ENCODE data around the gene EEF1AKMT2.
A peak's percentile ranks its signal among the peaks of the same experiment; 100 is the strongest.

The EEF1AKMT2 gene

DNA sequence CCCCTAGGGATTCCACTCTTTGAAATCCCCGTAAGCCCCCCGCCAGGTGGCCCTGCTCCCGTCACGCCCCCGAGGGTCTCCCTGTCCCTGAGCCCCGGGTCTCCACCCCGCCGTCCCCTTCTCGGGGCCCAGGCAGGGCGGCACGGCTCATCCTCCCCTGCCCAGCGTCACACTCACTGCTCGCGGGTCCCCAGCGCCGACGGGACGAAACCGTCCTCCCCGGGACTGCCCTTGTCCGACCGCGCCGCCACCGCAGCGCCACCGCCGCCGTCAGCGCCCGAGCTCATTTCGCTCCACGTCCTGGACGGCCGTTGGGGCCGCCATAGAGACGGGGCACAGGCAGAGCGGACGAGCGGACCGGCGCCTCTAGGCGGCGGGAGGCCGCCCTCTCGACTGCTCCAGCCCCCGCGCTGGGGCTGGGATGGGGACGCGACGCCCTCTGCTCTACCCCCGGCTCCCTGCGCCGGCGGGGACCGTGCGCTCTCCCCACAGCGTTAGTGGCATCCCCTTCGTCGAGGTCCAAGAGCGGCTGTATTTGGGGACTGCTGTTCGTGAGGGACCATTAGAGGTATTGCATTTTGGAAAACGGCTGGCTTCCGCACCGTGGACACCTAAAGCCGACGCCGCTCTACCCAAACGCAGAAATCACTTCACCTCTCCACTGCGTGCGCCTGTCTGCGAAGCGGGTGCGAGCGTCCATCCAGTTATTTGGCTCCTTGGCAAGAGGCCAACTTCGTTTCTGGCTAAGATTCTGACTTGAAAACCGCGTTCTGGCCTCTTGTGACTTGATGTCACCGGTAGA, at the start of gene EEF1AKMT2:
Gene EEF1AKMT2 (minus strand): TSS at position 341 of the 802 bp plus-strand sequence. CDS start 54 bp downstream, at position 287.
- no peaks in the 10 kb centered on the region for H3K27me3 ChIP-seq (ENCODE audit: insufficient read depth, low read depth)
- H2AFZ ChIP-seq (ENCODE audit: low read depth), result peak within 1 kb of the TSS; percentile 100
- H3K9ac ChIP-seq, result peak within 1 kb of the TSS; percentile 97
- H3K4me1 ChIP-seq (ENCODE audit: low read depth, poor library complexity, severe bottlenecking), result peaks cover 7% of the 10 kb centered on the region
- H3K4me3 ChIP-seq (IDR thresholded peaks at IDR 0.05; ENCODE audit: insufficient read depth, low read depth, low read length), result peak within 1 kb of the TSS; percentile 11
- peaks cover 18% of the 10 kb centered on the region for H3K79me2 ChIP-seq (ENCODE audit: insufficient read depth, low read depth)
- H3K27ac ChIP-seq, result peak within 1 kb of the TSS; percentile 84
- TF ChIP-seq, protein P1, sequence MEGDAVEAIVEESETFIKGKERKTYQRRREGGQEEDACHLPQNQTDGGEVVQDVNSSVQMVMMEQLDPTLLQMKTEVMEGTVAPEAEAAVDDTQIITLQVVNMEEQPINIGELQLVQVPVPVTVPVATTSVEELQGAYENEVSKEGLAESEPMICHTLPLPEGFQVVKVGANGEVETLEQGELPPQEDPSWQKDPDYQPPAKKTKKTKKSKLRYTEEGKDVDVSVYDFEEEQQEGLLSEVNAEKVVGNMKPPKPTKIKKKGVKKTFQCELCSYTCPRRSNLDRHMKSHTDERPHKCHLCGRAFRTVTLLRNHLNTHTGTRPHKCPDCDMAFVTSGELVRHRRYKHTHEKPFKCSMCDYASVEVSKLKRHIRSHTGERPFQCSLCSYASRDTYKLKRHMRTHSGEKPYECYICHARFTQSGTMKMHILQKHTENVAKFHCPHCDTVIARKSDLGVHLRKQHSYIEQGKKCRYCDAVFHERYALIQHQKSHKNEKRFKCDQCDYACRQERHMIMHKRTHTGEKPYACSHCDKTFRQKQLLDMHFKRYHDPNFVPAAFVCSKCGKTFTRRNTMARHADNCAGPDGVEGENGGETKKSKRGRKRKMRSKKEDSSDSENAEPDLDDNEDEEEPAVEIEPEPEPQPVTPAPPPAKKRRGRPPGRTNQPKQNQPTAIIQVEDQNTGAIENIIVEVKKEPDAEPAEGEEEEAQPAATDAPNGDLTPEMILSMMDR (conservative IDR thresholded peaks at IDR 0.05; ENCODE audit: low read depth, low read length), result 0 out of 2 replicates have a peak, but pooled peaks have one; percentile 24
- peak within 1 kb of the TSS; percentile 91 for H3K4me2 ChIP-seq
- H3K36me3 ChIP-seq (ENCODE audit: insufficient read depth), result no peaks in the 10 kb centered on the region
- no peaks in the 10 kb centered on the region for H4K20me1 ChIP-seq (ENCODE audit: insufficient read depth)

DNA sequence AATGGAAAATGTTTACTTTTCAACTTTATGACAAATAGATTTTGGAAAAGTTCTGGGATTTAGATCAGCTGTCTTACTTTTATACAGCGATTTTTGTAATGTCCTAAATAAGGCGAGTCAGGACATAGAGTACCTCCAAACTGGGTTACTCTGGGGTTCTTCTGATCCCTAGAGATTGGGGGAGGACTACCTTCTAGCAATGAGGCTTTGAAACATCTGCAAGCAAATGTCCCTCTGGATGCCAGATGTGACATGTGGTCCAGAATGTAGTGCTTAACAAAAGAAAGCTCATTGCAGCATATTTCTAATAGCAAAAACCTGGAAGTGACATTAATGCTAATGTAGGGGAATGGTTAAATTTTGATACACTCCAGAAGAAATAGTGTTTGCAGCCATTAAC, 46.0 kb upstream of the EEF1AKMT2 start:
- Histone ChIP-seq H3K9ac (no peak overlapping the region), H3K27me3 (ENCODE audit: insufficient read depth, low read depth) (no peaks in the 10 kb centered on the region), H3K4me3 (IDR thresholded peaks at IDR 0.05; ENCODE audit: insufficient read depth, low read depth, low read length) (no peak overlapping the region), H3K4me2 (no peak overlapping the region), H4K20me1 (ENCODE audit: insufficient read depth) (no peaks in the 10 kb centered on the region), H3K4me1 (ENCODE audit: low read depth, poor library complexity, severe bottlenecking) (no peaks in the 10 kb centered on the region), H3K79me2 (ENCODE audit: insufficient read depth, low read depth) (no peaks in the 10 kb centered on the region), H3K27ac (no peak overlapping the region), H2AFZ (ENCODE audit: low read depth) (no peak overlapping the region), H3K36me3 (ENCODE audit: insufficient read depth) (peaks cover 6% of the 10 kb centered on the region)
- TF ChIP-seq, protein P1 (conservative IDR thresholded peaks at IDR 0.05; ENCODE audit: low read depth, low read length), result no peak

DNA sequence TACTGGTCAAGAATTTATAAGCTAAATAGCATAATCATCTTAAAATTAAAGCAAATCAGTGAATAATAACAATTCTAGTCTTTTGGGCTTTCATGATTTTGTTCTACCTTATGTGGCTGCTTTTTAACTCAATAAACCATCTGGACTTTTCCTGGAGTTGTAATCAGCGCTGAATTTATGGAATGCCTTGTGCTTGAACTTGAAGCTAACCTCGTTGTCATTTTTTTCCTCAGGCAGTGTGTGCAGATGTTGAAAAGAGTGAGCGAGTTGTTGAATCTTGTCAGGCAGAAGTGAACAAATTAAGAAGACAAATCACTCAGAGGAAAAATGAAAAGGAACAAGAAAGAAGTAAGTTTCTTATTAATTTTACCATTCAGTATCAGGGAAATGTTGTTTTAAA, 39.4 kb upstream of the EEF1AKMT2 start:
- H3K4me1 ChIP-seq (ENCODE audit: low read depth, poor library complexity, severe bottlenecking), result no peaks in the 10 kb centered on the region
- peaks cover 8% of the 10 kb centered on the region for H3K36me3 ChIP-seq (ENCODE audit: insufficient read depth)
- no peak overlapping the region for H3K27ac ChIP-seq
- H3K4me3 ChIP-seq (IDR thresholded peaks at IDR 0.05; ENCODE audit: insufficient read depth, low read depth, low read length), result no peak overlapping the region
- TF ChIP-seq, protein P1 (conservative IDR thresholded peaks at IDR 0.05; ENCODE audit: low read depth, low read length), result no peak
- H3K9ac ChIP-seq, result no peak overlapping the region
- H3K4me2 ChIP-seq, result no peak overlapping the region
- H2AFZ ChIP-seq (ENCODE audit: low read depth), result no peak overlapping the region
- H4K20me1 ChIP-seq (ENCODE audit: insufficient read depth), result no peaks in the 10 kb centered on the region
- H3K27me3 ChIP-seq (ENCODE audit: insufficient read depth, low read depth), result no peaks in the 10 kb centered on the region
- H3K79me2 ChIP-seq (ENCODE audit: insufficient read depth, low read depth), result no peaks in the 10 kb centered on the region

DNA sequence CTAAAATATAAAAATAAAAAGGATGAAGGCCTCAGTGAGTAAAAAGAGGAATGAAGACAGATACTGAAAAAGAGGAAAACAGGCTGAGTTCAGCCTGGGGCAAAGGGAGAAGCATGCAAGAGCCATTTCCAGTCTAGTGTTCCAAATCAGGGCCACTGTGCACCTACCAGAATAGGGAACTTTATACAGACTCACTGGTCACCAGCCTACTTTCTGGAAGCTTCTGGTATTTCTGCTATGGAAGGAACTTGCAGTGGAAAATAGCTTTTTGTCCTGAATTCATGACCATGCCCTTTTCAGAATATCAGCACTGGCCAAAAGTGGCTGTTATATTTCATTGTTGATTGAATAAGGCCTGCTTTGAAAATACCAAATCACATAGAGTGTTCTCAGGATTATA, 38.8 kb upstream of the EEF1AKMT2 start:
- Histone ChIP-seq H3K79me2 (ENCODE audit: insufficient read depth, low read depth) (no peaks in the 10 kb centered on the region), H3K4me1 (ENCODE audit: low read depth, poor library complexity, severe bottlenecking) (no peaks in the 10 kb centered on the region), H2AFZ (ENCODE audit: low read depth) (no peak overlapping the region), H4K20me1 (ENCODE audit: insufficient read depth) (no peaks in the 10 kb centered on the region), H3K36me3 (ENCODE audit: insufficient read depth) (peaks cover 8% of the 10 kb centered on the region), H3K27ac (no peak overlapping the region), H3K4me3 (IDR thresholded peaks at IDR 0.05; ENCODE audit: insufficient read depth, low read depth, low read length) (no peak overlapping the region), H3K9ac (no peak overlapping the region), H3K27me3 (ENCODE audit: insufficient read depth, low read depth) (no peaks in the 10 kb centered on the region), H3K4me2 (no peak overlapping the region)
- TF ChIP-seq, protein P1 (conservative IDR thresholded peaks at IDR 0.05; ENCODE audit: low read depth, low read length), result no peak

Data from KMS-11 (cell line).